NOMO-1 treated with DMSO at 0.1 percent for 48 hours (cell line): Measurements from ENCODE around the gene ACO1.

Experiments
- DNase-seq: peaks from one replicate; lab custom pipeline; 2025; ENCODE audit not compliant: unreplicated experiment; lab: John Stamatoyannopoulos, UW

The ACO1 gene

DNA sequence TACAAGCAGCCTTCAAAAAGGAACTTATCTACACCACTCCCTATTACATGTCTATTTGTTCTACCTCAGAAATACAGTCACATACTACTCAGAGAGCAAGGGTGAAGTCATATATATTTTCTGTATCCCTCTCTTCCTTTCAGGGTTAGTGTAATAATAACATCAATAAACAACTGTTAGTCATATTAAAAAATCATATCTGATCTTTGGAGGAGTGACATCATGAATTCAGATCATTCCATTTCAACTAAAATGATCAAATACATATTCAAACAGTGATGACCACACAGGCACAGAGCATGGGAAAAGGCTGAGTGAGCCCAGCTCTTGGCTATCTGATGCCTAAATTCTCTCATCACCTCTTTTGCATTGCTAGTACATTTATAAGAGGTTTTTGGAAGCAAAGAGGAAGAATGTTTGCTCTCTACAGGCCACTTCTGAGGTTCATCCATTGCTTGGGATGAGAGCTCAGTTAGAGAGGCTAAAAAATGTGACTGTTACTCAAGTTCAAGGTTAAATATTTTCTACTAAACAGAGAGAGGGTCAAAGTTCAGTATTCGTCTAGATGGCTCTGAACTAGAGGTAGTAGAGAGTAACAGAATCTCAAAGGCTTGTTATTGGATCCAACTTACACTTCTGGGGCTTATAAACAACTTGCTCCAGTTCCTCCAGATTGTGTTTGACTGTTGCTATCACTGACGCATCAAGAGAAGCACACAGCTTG is 102.6 kb downstream of the ACO1 start:
- no peak for DNase-seq

DNA sequence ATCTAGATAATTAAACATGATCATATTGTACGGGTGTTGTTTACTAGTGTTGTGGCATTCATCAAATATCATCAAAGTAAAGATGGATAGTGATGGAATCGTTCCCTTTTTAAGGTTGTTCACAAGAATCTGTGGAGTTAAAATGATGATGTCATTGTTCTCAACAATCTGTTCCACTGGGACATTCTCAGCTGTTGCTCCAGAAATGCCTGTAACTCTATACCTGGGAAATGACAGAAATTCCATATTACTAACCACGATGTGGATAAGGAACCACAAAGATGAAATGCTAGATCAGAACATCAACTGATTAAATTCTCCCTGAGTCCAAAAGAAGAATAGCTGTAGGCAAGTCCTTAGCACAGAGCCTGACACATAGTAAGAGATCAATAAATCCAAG is 103.5 kb downstream of the ACO1 start:
- DNase-seq: no peak

DNA sequence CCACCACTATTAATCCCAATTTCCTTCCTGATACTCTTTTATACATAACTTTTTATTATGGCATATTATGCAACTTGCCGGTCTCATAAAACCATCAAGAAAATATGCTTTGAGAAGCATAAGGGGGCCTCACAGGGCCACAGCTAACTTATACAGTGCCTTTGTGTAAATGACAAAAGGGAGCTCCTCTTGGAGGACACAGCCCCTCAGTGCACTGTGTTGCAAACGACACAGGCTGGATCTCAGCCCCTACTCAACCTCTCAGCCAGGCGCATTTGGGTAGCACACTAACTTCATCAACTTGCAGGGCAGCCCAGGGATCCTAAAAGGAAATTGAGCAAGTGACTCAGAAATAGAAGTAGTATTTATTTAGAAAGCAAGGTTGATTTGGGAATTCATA is 106.2 kb downstream of the ACO1 start:
- DNase-seq: no peak

DNA sequence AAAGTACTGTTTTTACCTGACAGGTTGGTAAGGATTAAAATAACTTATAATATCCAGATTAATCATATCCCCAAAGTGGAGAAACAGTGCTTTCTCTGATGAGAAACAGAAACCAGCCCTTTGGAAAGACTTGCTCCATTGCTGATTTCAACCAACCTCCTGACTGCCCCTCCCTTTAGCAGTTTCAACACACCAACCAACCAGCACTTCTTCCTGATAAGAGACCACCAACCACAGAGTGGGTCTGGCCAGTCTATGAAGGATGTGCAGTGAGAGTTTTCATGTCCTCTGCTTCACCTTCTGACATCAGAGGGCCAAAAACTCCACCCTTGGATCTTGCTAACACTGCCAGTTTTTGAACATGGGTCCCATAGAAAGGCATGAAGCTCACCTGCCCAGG is 113.5 kb downstream of the ACO1 start:
- no peak for DNase-seq

DNA sequence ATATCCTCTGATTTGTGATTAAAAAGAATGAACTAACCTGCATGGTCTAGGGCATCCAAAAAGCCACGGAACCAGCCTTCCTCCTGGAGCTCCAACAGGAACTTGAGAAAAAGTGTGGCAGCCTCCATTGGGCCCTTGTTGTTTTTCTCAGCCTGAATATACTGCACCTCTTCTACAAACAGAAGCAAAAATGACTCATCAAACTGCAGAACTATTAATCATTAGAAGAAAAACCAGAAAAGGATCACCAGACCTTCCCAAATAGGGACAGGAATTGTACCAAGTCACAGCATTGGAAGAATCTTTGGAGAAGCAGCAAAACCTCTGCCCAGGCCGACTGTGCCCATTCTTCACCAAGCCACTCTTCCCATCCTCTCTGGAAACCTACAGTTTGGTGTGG is 116.3 kb downstream of the ACO1 start:
- no peak for DNase-seq

DNA sequence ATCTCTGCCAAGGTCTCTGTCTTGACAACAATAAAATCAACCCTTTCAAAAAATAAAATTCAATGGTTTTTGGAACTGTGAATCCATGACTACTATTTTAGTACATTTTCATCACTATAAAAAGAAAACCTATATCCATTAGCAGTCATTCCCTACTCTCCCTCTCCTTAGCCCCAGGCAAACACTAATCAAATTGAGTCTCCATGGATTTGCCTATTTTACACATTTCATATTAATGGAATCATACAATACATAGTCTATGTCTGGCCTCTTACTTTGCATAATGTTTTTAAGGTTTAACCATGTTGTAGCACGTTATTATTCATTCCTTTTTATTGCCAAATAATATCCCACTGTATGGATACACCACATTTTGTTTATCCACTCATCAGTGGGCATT is 117.4 kb downstream of the ACO1 start:
- DNase-seq: no peak

DNA sequence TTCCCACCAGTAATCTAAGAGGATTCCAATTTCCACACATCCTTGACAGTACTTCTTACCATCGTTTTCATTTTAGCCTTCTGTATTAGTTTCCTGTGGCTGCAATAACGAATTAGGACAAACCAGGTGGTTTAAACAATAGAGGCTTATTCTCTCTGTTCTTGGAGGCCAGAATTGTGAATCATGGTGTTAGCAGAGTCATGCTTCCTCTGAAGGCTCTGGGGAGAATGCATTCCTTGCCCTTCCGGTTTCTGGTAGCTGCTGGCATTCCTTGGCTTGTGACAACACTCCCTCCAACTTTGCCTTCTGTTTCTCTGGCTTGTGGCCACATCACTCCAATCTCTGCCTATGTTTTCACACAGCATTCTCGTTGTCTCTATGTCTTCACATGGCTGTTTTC is 118.0 kb downstream of the ACO1 start:
- no peak for DNase-seq

DNA sequence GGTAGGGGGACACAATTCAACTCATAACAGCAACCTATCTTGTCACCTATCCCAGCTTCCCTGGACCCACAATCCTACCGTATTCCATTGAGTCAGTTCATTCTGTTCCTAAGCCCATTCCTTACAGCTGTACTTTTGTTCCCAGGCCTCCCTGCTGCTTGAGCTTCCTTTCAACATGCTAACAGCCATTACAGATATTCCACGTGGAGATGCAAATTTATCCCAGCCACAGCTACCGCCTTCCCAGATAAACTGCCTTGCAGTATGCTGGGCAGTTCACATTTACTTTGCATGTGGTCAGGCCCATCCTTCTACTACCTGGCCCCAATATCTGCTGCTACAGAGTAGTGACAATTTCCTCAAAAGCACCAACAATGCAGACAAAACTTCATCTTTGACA is 118.6 kb downstream of the ACO1 start:
- no peak for DNase-seq
